Measurements from ENCODE around the gene RUBCNL. TPM values are rescaled to one million over a fixed set of nuclear protein-coding genes. Genes with fewer than 3 reads are reported as not detected.

The RUBCNL gene
- total and polyA plus RNA-seq, 2 of the 8 experiments (the other 6 are each of a cell fraction or from before 2014, with no cell fraction given), result 2.6 to 4.9 TPM

DNA sequence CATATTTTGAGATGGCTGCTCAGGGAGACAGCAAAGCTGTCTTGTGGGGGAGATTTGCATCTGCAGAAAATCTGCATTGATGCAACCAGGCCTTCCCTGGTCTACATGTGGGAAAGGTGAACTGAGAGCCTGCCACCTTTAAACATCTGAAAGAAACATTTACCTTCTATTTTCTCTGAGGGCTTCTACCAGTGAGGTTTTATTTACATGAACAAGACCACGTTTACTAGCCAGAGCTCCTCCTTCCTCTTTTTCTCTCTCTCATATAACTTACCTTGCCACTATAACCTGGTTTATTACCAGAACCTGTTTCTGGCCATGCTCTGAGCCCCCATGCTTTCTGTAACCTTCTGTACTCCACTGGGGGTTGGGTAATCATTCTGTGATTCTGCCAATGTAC is 14.4 kb upstream of the RUBCNL start:
- POLR2A ChIA-PET (ENCODE audit: partially characterized antibody), result no interaction called here
- no peak overlapping the region for H3K4me2 ChIP-seq (ENCODE audit: insufficient read depth in 1 of 2, low read depth in 2 of 2, low read length in 2 of 2)
- CTCF ChIA-PET (ENCODE audit: partially characterized antibody), result no interaction called here

More for the DNA sequence above, 14.4 kb upstream of the RUBCNL start:
- no peaks in the 10 kb centered on the region for H3K79me2 ChIP-seq (ENCODE audit: control insufficient read depth in 1 of 2, insufficient read depth in 2 of 2, low read length in 2 of 2)
- no peak overlapping the region for H4K5ac ChIP-seq (ENCODE audit: insufficient read length, low read depth, low read length)
- H2BK12ac ChIP-seq (ENCODE audit: low read depth, low read length), result no peak overlapping the region
- H3K56ac ChIP-seq (replicated peaks; ENCODE audit: insufficient read length, low read depth, low read length), result no peak overlapping the region
- H3K14ac ChIP-seq (ENCODE audit: insufficient read length), result no peak overlapping the region
- no peak overlapping the region for H3K23ac ChIP-seq (ENCODE audit: insufficient read length)
- H3K9me3 ChIP-seq (ENCODE audit: insufficient read depth in 2 of 2, low read depth in 1 of 2, low read length in 1 of 2), result peaks cover 8% of the 10 kb centered on the region in 2 experiments
- no peak overlapping the region for H3K9ac ChIP-seq (replicated peaks in 1 of 4; ENCODE audit: extremely low read depth in 1 of 4, low read depth in 3 of 4, low read length in 3 of 4)
- H3K4me1 ChIP-seq (replicated peaks in 1 of 4; ENCODE audit: control insufficient read depth in 3 of 4, insufficient read depth in 4 of 4, low read length in 3 of 4), result no peaks in the 10 kb centered on the region
- no peak overlapping the region for H4K91ac ChIP-seq (replicated peaks; ENCODE audit: insufficient read length, low read length)
- H2BK120ac ChIP-seq (replicated peaks; ENCODE audit: low read depth, low read length), result no peak overlapping the region
- H3K4ac ChIP-seq (replicated peaks; ENCODE audit: insufficient read length, low read depth, low read length), result no peak overlapping the region
- H3K36me3 ChIP-seq (ENCODE audit: control insufficient read depth in 2 of 4, insufficient read depth in 4 of 4, low read length in 3 of 4), result no peaks in the 10 kb centered on the region
- H3K18ac ChIP-seq (ENCODE audit: extremely low read depth, low read length), result no peak overlapping the region
- H2BK15ac ChIP-seq (ENCODE audit: low read length), result no peak overlapping the region
- H2AFZ ChIP-seq (ENCODE audit: low read length), result no peak overlapping the region
- TF ChIP-seq SP1 (IDR thresholded peaks at IDR 0.05; ENCODE audit: low read depth, low read length), result no peak
- no peak for TF ChIP-seq TEAD4 (IDR thresholded peaks at IDR 0.05; ENCODE audit: low read depth, low read length)
- 71% methylated on average over 1 of the region's 1 CpG; no CpG with 5 or more reads in 1 of the 2 experiments for whole genome bisulfite sequencing, 2 experiments (ENCODE audit: extremely low coverage in 1 of 2, insufficient coverage in 1 of 2, insufficient read length in 1 of 2, insufficient replicate concordance in 2 of 2, low coverage in 1 of 2, low lambda C conversion rate in 2 of 2, missing lambda C conversion rate in 1 of 2)
- H2AK5ac ChIP-seq (ENCODE audit: low read depth, low read length), result no peak overlapping the region
- H3K4me3 ChIP-seq (ENCODE audit: extremely low read depth in 1 of 4, insufficient read depth in 2 of 4, low read depth in 3 of 4, low read length in 4 of 4), result no peak overlapping the region
- no peak for DNase-seq (ENCODE audit: low read depth in 1 of 2, low spot score in 2 of 2)
- no peak overlapping the region for H4K8ac ChIP-seq (ENCODE audit: extremely low read depth, insufficient read depth, low read length)
- no peaks in the 10 kb centered on the region for H3K23me2 ChIP-seq (ENCODE audit: low read depth, low read length)
- FAIRE-seq, result no peak
- no peaks in the 10 kb centered on the region for H4K20me1 ChIP-seq (replicated peaks in 1 of 2; ENCODE audit: control insufficient read depth in 1 of 2, insufficient read depth in 2 of 2, low read length in 2 of 2)
- H3K27ac ChIP-seq (ENCODE audit: low read depth, low read length), result no peak overlapping the region
- H2BK20ac ChIP-seq (ENCODE audit: low read length), result no peak overlapping the region
- no peaks in the 10 kb centered on the region for H3K27me3 ChIP-seq (replicated peaks in 1 of 4; ENCODE audit: control insufficient read depth in 3 of 4, extremely low read depth in 1 of 4, insufficient read depth in 3 of 4, low read length in 3 of 4)
- H3K79me1 ChIP-seq (ENCODE audit: low read depth, low read length), result no peaks in the 10 kb centered on the region
- H2BK5ac ChIP-seq (ENCODE audit: low read depth, low read length), result no peak overlapping the region

Measured in H1 (cell line).